Ovary (tissue), 9 donors: ENCODE data around the gene DIPK1C. TPM values are rescaled to one million over a fixed set of nuclear protein-coding genes. Genes with fewer than 3 reads are reported as not detected.

Source experiments
- DNase-seq, 5 donors: peaks; one replicate each; pipeline ENCODE4 v3.0.0-alpha.2; 2019 to 2020
- H3K27ac ChIP-seq, 2 donors: fragments of 200-600 bp; one replicate each; pipeline versions ENCODE4 v1.5.1 to v1.8.0; 2019 to 2022
- H3K27me3 ChIP-seq: fragments of 200-600 bp; one replicate; pipeline ENCODE4 v1.8.0; 2022
- H3K36me3 ChIP-seq: fragments of 200-600 bp; sonication (generic); one replicate; pipeline ENCODE4 v1.5.1; 2019
- H3K4me1 ChIP-seq: one replicate; pipeline ENCODE4 v1.8.1; 2013; ENCODE audit warnings: mild to moderate bottlenecking, moderate library complexity; ENCODE audit not compliant: insufficient read depth
- H3K4me3 ChIP-seq: fragments of 200-600 bp; sonication (generic); one replicate; pipeline ENCODE4 v1.5.1; 2017
- H3K9me3 ChIP-seq, 2 donors: fragments of 200-600 bp in 1 of 2; sonication (generic) in 1 of 2; one replicate each; pipeline versions ENCODE4 v1.5.1 to v1.8.1; 2013 to 2019; ENCODE audit warnings: mild to moderate bottlenecking in 1 of 2, moderate library complexity in 1 of 2
- EP300 ChIP-seq: sonication (generic); formaldehyde crosslinking; IDR thresholded peaks from one replicate; pipeline ENCODE4 v1.6.1; 2017; ENCODE audit warnings: antibody characterized with exemption
- POLR2A ChIP-seq: fragments of 450-650 bp; IDR thresholded peaks from one replicate; pipeline ENCODE4 v1.6.1; 2017; ENCODE audit warnings: antibody characterized with exemption, mild to moderate bottlenecking, moderate library complexity
- WGBS, 3 donors: extraction: QIAGEN DNeasy Blood & Tissue Kit in 1 of 3; methylation state at CpG; one replicate each; pipeline versions ENCODE4 v1.1.5 to v1.1.7; 2013 to 2017; 5-methylcytosine and 5-hydroxymethylcytosine counted together
- intact Hi-C, 4 donors: fragments of 100-400 bp; cut with DNase I; formaldehyde crosslinking; loops; one replicate each; pipeline versions ENCODE4 v1.11.0 to v1.15.1; 2022 to 2023
- polyA plus RNA-seq, 2 donors: library from polyadenylated mRNA; stranded (reverse); fragments of 200-250 nt in 1 of 2; fragments of 350-450 nt in 1 of 2; fragmentation: Illumina TruSeq in 1 of 2; extraction: RNeasy Lipid Tissue Mini Kit (QIAGEN cat#74804) in 1 of 2; gene quantifications; one replicate each; pipeline ENCODE4 v1.2.3, GENCODE V29; 2013 to 2014
- total RNA-seq, 7 donors: library from RNA; depleted of rRNA in 2 of 7; stranded (reverse); fragments of >200 nt in 2 of 7; fragmentation: NEBNext Ultra II Directional in 3 of 7; extraction: Animal tissue kit (Norgen Biotek cat#: 25700) in 3 of 7; gene quantifications; one replicate each; pipeline versions ENCODE4 v1.1.0 to v1.2.4, GENCODE V29; 2016 to 2023
- TF ChIP-seq, protein P1 (sequence below), 3 donors: fragments of 450-650 bp in 2 of 3; fragments of 200-600 bp in 1 of 3; IDR thresholded peaks; one replicate each; pipeline versions ENCODE4 v1.5.1 to v1.8.0; 2016 to 2022; ENCODE audit warnings: antibody characterized with exemption in 3 of 3, mild to moderate bottlenecking in 1 of 3
- donor health status: DM: no; HTN: no; CAD: no; lungs with moderate emphysema.
- donor health status: DM: no; HTN: no; CAD: no.
- donor health status: Bipolar disorder and iron deficiency.
- donor health status: DM: yes; HTN: yes; CAD: no.
- donor health status: DM: no; HTN: no; CAD: no.
- donor health status: DM: yes; HTN: yes; CAD: no.

The DIPK1C gene
- total and polyA plus RNA-seq, 9 donors, result 0.04 to 0.17 (median 0.05) TPM; not detected in 6

DNA sequence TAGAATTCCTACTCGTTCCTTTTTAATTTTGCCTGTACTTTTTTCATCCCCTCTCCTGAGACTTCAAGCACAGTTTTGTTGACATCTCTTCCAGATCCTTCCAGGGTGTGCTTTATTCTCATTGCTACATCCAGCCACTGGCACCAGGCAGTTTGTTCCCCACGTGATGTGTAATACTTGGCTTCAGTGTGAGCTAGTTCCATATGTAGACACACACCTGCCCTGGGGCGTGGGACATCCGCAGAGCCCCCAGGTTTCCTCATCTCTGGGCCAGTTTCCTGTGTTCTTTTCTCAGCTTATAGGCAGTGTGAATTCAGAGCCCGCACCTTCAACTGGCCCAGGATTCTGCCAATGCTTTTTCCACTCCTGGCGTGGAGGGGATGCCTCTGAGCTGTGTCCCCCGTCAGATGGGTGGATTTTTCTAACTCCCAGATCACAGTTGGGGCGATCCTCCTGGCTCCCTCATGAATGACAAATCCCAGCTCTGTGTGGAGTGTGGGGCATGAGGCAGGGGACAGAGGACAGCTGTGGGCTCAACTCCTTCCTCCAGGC is 46.6 kb downstream of the DIPK1C start:
- no peak for TF ChIP-seq EP300
- no peak for TF ChIP-seq POLR2A
- TF ChIP-seq, protein P1, sequence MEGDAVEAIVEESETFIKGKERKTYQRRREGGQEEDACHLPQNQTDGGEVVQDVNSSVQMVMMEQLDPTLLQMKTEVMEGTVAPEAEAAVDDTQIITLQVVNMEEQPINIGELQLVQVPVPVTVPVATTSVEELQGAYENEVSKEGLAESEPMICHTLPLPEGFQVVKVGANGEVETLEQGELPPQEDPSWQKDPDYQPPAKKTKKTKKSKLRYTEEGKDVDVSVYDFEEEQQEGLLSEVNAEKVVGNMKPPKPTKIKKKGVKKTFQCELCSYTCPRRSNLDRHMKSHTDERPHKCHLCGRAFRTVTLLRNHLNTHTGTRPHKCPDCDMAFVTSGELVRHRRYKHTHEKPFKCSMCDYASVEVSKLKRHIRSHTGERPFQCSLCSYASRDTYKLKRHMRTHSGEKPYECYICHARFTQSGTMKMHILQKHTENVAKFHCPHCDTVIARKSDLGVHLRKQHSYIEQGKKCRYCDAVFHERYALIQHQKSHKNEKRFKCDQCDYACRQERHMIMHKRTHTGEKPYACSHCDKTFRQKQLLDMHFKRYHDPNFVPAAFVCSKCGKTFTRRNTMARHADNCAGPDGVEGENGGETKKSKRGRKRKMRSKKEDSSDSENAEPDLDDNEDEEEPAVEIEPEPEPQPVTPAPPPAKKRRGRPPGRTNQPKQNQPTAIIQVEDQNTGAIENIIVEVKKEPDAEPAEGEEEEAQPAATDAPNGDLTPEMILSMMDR (IDR thresholded peaks at IDR 0.05), result no peak
- WGBS, 3 donors, result 73 to 82% (median 75%) methylated on average over 8 of the region's 8 CpGs
- Histone ChIP-seq H3K4me3 (no peak overlapping the region), H3K4me1 (no peaks in the 10 kb centered on the region), H3K9me3 (no peaks in the 10 kb centered on the region), H3K27me3 (no peaks in the 10 kb centered on the region), H3K36me3 (no peaks in the 10 kb centered on the region), H3K27ac (no peak overlapping the region)
- intact Hi-C loops, result no loop called here
- DNase-seq, result no peak

DNA sequence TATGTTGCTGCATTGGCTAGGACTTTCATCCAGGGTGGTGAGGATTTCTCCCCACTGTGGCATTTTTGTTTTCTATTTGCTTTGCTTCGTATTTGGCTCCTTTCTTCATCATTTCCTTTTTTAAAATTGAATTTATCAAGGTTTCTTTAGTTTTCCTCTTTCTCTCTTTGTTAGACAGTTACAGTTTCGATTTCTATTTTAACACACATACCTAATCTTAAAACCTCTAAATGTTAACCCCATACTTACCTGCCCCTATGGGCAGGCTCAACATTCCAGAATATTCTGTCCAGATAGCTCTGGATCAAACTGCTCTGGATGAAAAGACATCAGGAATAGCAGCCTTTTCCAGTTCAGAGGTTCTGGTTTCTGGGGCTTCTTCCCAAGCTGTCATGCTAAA is 49.2 kb downstream of the DIPK1C start:
- 4 to 8% (median 5%) methylated on average over 2 of the region's 2 CpGs for WGBS, 3 donors
- no peaks in the 10 kb centered on the region for H3K27me3 ChIP-seq
- H3K36me3 ChIP-seq, result no peaks in the 10 kb centered on the region
- intact Hi-C loops, result no loop called here
- H3K27ac ChIP-seq, result no peak overlapping the region
- TF ChIP-seq EP300 (no peak), POLR2A (no peak)
- TF ChIP-seq, protein P1 (IDR thresholded peaks at IDR 0.05), result no peak
- H3K4me1 ChIP-seq, result no peaks in the 10 kb centered on the region
- no peak for DNase-seq
- H3K4me3 ChIP-seq, result no peak overlapping the region
- no peaks in the 10 kb centered on the region for H3K9me3 ChIP-seq

DNA sequence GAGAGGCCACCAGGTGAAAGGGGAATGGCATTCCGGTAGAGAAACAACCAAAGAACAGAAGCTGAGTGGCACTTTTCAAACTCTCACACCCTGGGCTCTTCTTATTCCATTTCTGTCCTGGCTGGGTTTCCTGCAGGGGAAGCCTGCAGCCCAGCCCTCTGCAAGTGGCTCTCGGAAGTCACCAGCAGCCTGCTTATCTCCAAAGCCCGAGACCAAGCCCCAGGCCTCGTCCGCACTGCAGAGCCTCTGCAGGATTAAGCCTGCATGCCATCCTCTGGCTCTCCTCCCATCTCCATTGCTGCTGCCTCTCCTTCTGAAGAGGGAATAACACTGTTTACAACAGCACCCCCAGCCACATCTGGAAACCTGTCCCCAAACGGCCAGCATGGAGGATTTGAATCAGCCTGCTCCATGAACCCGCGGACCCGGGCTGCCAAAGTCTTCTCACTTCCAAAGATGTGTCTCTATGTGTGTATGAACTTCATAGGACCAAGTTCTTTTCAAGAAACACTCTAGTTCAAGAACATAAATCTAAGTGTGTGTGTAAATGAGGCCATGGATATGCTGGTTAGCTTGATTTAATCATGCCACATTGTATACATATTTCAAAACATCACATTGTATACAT is 54.2 kb downstream of the DIPK1C start:
- Histone ChIP-seq H3K4me1 (no peaks in the 10 kb centered on the region), H3K27ac (no peak overlapping the region), H3K4me3 (no peak overlapping the region), H3K9me3 (no peaks in the 10 kb centered on the region), H3K36me3 (no peaks in the 10 kb centered on the region), H3K27me3 (no peaks in the 10 kb centered on the region)
- intact Hi-C loops, result no loop called here
- TF ChIP-seq POLR2A (no peak), EP300 (no peak)
- TF ChIP-seq, protein P1 (IDR thresholded peaks at IDR 0.05), result no peak
- DNase-seq, result no peak
- WGBS, 3 donors, result 80 to 88% (median 81%) methylated on average over 9 of the region's 9 CpGs

DNA sequence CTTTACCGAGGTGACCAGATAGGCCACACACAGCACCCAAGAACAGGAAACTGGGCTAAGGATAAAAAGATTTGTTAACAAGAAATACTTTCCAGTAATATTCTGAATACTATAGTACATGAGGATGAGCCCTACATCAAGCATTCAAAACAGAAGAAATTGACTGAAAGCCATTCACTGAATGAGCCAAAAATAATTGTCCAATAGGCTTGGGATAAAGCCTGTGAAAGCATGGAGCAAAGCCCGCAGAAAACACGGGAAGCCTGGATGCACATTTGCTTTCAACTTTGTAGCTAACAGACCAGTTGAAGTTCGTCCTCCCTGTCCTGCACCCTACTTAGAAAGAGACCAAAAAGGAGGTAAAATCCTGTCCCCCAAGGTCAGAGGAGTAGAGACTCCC is 56.3 kb downstream of the DIPK1C start:
- no peak for TF ChIP-seq POLR2A
- TF ChIP-seq EP300, result no peak
- TF ChIP-seq, protein P1 (IDR thresholded peaks at IDR 0.05), result no peak
- WGBS, 3 donors, result 71 to 83% (median 71%) methylated on average over 4 of the region's 4 CpGs
- H3K27me3 ChIP-seq, result no peaks in the 10 kb centered on the region
- H3K27ac ChIP-seq, result no peak overlapping the region
- H3K36me3 ChIP-seq, result no peaks in the 10 kb centered on the region
- no peaks in the 10 kb centered on the region for H3K4me1 ChIP-seq
- no peak for DNase-seq
- intact Hi-C loops, result no loop called here
- H3K4me3 ChIP-seq, result no peak overlapping the region
- no peaks in the 10 kb centered on the region for H3K9me3 ChIP-seq
